NOMO-1 treated with dmso at 0.1 percent for 144 hours (cell line): Measurements from ENCODE around the gene SLC17A3.

Experiments used
- DNase-seq: peaks from one replicate; lab custom pipeline; 2025; ENCODE audit not compliant: unreplicated experiment; lab: John Stamatoyannopoulos, UW

SLC17A3 gene

GRCh38 chr6:25842526-25842925, 31.5 kb downstream of the SLC17A3 start:
- no peak for DNase-seq

- no peak for DNase-seq
These were observed 38.4 kb downstream of the SLC17A3 start for GRCh38 chr6:25835442-25836283.

GRCh38 chr6:25834950-25835349, 39.1 kb downstream of the SLC17A3 start:
- no peak for DNase-seq

GRCh38 chr6:25833136-25833535, 40.9 kb downstream of the SLC17A3 start:
- no peak for DNase-seq

GRCh38 chr6:25832670-25833069, 41.4 kb downstream of the SLC17A3 start:
- no peak for DNase-seq

- DNase-seq = no peak
These were observed 41.8 kb downstream of the SLC17A3 start for GRCh38 chr6:25832307-25832662.

GRCh38 chr6:25831532-25832306, 42.3 kb downstream of the SLC17A3 start, which contains the start of gene SLC17A1:
Gene SLC17A1 (minus strand): TSS chr6:25832052. CDS start chr6:25830557, 1,495 bp downstream.
- no peak for DNase-seq

GRCh38 chr6:25830458-25830857, 43.6 kb downstream of the SLC17A3 start:
- DNase-seq = no peak

GRCh38 chr6:25829375-25829774, 44.7 kb downstream of the SLC17A3 start:
- no peak for DNase-seq

GRCh38 chr6:25821341-25821740, 52.7 kb downstream of the SLC17A3 start:
- DNase-seq = no peak

GRCh38 chr6:25816252-25816651, 57.8 kb downstream of the SLC17A3 start:
- DNase-seq = no peak

GRCh38 chr6:25815194-25815593, 58.8 kb downstream of the SLC17A3 start:
- DNase-seq = no peak

GRCh38 chr6:25804804-25805203, 69.2 kb downstream of the SLC17A3 start:
- no peak for DNase-seq

GRCh38 chr6:25801436-25801835, 72.6 kb downstream of the SLC17A3 start:
- no peak for DNase-seq
